GM21390 (cell line): Measurements from ENCODE around the gene LEKR1.
"Not testable (repeated sequence)": the region's sequence is repeated elsewhere in the genome, so short reads cannot be mapped to it uniquely, and the experiment has no call there.

Experiments used
- ATAC-seq: cut with Tn5 transposase; IDR thresholded peaks from one replicate; pipeline ENCODE4 v1.9.1; 2021; ENCODE audit not compliant: unreplicated experiment

The LEKR1 gene

DNA sequence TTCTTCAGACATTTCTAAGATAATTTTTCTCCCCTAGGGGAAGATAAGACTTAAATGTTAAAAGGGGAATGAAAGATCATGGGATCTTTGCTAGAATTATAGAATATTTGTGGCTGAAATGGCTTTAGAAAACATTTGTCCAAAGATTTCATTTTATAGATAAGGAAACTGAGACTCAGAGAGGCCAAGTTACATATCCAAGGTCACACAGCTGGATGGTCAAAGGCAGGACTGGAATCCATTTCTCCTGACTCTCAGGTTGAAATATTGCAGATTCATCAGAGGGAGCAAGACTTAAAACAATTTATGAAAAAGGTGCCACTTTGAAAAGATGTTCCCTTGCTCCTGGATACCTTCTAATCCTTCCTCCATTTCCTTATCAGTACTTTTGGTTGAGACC is 19.5 kb upstream of the LEKR1 start:
- no peak for ATAC-seq

- no peak for ATAC-seq
Measured at GRCh38 chr3:156808025-156808424, 18.1 kb upstream of the LEKR1 start.

DNA sequence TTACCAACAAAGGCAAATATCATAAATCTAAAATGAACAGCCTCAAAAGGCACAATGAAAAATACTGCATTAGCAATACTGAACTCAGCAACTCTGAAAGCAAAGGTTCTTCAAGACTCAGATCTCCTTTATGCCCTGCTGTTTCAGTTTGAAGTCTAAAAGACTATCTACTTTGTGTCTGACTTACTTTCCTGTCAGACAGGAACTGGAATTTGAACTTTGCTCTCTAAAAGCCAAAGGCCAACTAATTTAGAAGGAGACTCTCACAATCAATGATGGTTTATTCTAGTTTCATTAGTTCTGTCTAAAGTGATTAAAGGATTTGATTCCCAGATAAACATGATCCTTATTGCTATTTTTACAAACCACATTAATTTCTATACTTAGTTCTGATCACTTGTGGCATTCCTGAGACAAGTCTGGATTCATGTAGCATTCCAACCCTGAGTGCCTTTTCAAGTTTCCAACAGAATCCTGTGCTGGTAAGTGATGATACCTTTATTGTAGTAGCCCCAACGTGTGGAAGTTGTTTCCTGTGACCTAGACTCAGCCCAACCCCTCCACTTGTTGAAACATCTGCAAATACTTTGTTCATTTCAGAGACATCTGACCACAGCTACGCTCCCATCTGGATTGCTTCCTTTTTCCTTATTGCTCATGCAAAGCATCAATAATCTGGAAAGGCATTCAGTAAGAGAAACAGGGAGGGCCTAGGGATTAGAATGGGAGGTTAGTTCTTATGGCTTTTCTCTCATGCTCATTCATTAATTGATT is 14.9 kb upstream of the LEKR1 start:
- ATAC-seq = no peak

- no peak for ATAC-seq
Measured at GRCh38 chr3:156812521-156813335, 13.4 kb upstream of the LEKR1 start.

DNA sequence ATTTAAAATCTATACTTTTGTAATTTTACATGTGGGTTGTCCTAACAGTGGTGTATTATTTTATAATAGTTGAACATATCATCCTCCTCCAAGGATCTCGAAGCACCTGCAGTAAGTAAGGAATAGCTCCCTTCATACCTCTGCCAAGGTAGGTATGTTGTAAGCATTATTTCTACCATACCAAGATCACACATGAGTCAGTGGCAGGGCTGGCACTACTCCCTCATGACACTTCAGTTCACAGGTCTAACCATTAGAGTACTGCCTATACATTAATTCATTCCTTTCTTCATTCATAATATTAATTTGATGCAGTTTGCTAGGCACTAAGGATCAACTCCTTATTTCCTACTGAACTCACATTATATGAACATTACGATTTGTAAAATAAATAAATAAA is 11.9 kb upstream of the LEKR1 start:
- no peak for ATAC-seq

DNA sequence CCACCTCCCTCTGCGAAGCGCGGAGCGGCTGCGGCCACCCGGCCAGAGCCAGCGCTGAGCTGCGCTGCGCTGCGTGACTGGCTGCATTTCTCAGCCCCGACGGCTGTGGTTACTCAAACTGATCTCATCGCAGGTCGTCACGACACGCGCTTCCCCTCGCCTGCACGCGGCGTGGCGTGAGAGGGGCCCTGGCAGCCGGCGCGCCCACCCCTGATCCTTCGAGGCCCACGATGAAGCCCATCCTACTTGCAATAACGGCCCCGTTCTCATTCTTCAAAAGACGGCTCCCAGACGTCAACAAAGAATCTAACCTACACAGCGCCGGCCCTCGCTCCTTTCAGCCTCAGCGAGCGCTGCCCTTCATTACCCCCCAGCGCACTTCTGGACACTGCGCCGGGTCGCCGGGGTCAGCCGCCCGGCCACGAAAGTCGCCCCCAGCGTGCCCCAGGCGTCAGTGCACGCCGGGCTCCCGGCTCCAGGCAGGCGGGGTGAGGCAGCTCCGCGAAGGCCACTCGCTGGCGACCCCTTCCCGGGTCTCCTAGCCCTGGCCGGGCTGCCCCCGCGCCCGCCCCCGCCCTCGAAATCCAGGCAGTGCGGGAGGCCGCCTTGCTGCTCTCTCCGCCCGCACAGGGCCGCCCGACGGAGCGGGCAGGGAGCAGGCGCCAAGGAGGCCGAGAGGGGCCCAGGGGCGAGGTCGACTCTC is 9.9 kb upstream of the LEKR1 start:
- ATAC-seq = peak; percentile 21

- peak; percentile 72 for ATAC-seq
Measured at GRCh38 chr3:156816794-156817645, 9.1 kb upstream of the LEKR1 start.

DNA sequence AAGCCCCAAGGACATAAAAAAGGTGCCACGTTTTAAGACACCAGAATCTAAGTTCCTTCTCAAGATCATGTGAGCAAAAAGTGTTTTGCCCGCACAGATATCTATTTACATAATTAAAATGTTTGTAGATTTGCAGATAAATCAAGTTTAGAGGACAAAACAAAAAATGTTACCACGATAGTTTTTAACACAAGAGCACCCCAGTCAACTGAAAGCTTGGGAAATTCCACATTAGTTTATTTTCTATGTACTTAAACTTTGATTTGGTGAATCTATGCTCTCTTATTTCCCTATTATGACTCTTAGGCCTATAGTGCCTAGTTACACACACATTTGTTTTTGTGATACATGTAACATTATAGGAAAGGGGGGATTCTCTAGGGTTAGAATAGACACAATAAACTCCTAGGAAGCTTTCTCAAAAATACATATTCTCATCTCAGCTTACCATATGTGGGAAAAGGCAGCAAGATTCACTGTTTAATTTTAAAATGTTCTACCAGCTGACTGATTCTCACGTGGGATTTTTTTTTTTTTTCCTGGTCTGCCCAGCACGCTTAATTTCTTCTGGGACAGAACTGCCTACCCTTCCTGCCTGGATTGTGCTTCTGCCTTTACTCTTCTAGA is 8.4 kb upstream of the LEKR1 start:
- ATAC-seq = no peak

GRCh38 chr3:156818273-156818651 is 7.9 kb upstream of the LEKR1 start:
- no peak for ATAC-seq

GRCh38 chr3:156818890-156819289 is 7.3 kb upstream of the LEKR1 start:
- ATAC-seq = no peak

DNA sequence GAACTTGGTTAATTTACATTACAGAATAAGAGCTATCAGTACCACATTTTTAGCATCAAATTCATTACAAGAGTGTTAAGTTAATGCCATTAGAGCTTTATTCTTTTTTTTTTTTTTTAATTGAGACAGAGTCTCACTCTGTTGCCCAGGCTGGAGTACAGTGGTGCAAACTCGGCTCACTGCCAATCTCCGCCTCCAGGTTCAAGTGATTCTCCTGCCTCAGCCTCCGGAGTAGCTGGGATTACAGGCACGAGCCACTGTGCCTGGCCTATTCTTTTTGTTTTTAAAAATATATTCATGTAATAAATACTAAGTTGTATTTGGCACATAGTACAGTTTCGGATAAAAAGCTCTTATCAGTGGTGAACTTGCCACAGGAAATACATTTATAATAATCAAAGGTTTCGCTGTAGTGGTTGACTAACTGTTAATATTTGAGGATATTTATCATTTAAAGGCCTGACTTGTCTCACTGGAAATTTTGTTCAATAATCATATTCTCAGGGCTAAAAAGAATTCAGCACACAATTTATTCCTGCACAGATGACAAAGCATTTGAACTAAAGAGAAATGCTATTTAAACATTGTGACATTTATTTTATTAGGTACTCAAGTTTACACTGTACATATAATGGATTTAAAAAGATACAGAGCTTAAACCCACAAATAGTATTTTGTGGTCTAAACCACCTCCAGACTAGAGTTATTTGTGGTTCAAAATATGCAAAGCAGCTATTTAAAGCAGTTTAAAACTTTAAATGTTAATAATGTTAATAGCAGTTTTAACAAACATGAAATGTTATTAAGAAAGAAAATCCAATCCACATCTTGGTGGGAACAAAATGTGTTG is 6.1 kb upstream of the LEKR1 start:
- ATAC-seq = no peak

- no peak for ATAC-seq
Measured at GRCh38 chr3:156820692-156821080, 5.5 kb upstream of the LEKR1 start.

DNA sequence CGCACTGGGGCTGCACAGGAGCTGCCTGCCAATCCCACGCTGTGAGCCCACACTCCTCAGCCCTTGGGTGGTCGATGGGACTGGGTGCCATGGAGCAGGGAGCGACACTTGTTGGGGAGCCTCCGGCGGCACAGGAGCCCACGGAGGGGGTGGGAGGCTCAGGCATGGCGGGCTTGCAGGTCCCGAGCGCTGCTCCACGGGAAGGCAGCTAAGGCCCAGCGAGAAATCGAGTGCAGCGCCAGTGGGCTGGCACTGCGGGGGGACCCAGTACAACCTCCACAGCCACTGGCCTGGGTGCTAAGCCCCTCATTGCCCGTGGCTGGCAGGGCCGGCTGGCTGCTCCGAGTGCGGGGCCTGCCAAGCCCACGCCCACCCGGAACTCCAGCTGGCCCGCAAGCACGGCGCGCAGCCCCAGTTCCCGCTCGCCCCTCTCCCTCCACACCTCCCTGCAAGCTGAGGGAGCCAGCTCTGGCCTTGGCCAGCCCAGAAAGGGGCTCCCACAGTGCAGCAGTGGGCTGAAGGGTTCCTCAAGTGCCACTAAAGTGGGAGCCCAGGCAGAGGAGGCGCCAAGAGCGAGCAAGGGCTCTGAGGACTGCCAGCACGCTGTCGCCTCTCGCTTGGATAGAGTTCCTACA is 3.4 kb upstream of the LEKR1 start:
- ATAC-seq = not testable (repeated sequence)

GRCh38 chr3:156825795-156826143 is 384 bp upstream of the LEKR1 start:
- peak; percentile 58 for ATAC-seq

GRCh38 chr3:156826896-156827882 is 1.0 kb downstream of the LEKR1 start:
- ATAC-seq = no peak

DNA sequence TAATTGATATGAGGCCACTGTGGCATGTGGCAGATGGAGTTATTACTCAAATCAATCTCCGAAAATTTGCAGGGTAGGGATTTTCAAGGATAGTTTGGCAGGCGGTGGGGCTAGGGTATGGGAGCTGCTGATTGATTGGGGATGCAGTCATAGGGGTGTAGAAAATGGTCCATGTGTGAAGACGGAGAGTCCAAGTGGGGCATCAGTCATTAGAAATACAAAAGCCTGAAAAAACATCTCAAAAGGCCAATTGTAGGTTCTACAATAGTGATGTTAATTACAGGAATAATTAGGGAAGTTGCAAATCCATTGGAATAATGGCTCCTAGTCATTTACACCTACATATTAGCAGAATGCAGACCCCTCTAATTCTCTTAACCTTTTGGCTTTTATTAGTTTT is 4.9 kb downstream of the LEKR1 start:
- no peak for ATAC-seq

GRCh38 chr3:156834435-156834834 is 8.3 kb downstream of the LEKR1 start:
- ATAC-seq = no peak

DNA sequence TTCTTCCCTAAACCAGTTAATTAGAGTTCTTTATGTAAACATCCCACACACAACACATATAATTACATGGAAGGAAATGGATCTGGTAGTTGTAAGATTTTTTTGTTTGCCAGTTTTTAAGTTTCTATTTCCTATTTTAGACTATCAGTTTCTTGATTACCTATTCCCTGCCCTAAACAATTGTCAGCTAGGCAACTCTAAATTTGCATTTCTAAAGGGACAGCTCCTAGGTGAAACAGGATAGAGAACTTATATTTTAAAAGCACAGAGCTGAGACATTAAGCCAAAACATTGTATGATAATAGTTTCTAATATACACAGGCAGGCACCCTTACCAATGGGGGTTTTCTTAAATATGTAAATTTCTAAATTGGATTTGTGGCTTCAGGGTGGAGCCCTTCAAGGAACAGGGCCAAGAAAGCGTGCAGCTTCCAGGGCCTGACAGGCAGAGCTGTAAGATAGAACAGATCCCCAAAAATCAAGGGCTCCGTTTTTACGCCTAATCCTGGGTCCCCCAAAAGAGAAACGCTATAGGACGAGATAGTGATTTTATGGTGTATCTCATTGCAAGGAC is 8.9 kb downstream of the LEKR1 start:
- peak; percentile 46 for ATAC-seq
